ENCODE results near the gene TANGO6. TPM values are rescaled to one million over a fixed set of nuclear protein-coding genes. Genes with fewer than 3 reads are reported as not detected.
A peak's percentile ranks its signal among the peaks of the same experiment; 100 is the strongest.

Gene TANGO6
- total and polyA plus RNA-seq, 3 donors from 2014 or later = 23.1 to 41.3 (median 39.4) TPM

- Histone ChIP-seq H3K4me1 (peaks cover 30% of the 10 kb centered on the region), H3K27ac (peak within 1 kb of the TSS; percentile 91 to 96), H3K4me3 (peak within 1 kb of the TSS; percentile 94 to 97), H3K9me3 (no peaks in the 10 kb centered on the region), H3K36me3 (ENCODE audit: low read depth, missing control alignments) (no peaks in the 10 kb centered on the region), H3K27me3 (no peaks in the 10 kb centered on the region)
- DNase-seq = peak; percentile 92
- intact Hi-C loops (cut with DNase I; ENCODE audit: low total_unique reads) = no loop called here
- 0 to 2% methylated on average over 18 to 56 of the region's 78 CpGs for WGBS, 2 donors
- TF ChIP-seq CTCF (IDR thresholded peaks at IDR 0.05) = peak in 1 of 3 experiments; percentile 24
- TF ChIP-seq POLR2A (IDR thresholded peaks at IDR 0.05) = peak; percentile 68
Measured at GRCh38 chr16:69132424-69133252, 289.3 kb downstream of the TANGO6 start, which contains the start of the genes CHTF8 and UTP4. TSS of gene CHTF8 (minus strand) at chr16:69132588. CDS start at chr16:69121458, 11,130 bp downstream. TSS of gene UTP4 (plus strand) at chr16:69132649. CDS start at chr16:69133460, 811 bp downstream.

GRCh38 chr16:69133373-69133954, 290.1 kb downstream of the TANGO6 start:
- Histone ChIP-seq H3K4me1 (peaks cover 24% of the 10 kb centered on the region), H3K9me3 (no peaks in the 10 kb centered on the region), H3K36me3 (ENCODE audit: low read depth, missing control alignments) (peaks cover 2% of the 10 kb centered on the region), H3K27me3 (no peaks in the 10 kb centered on the region), H3K4me3 (peak overlapping the region; percentile 94 to 97), H3K27ac (peak overlapping the region in 1 of 2 donors; percentile 91)
- no peak for TF ChIP-seq CTCF (IDR thresholded peaks at IDR 0.05)
- TF ChIP-seq POLR2A (IDR thresholded peaks at IDR 0.05) = no peak
- 18 to 23% methylated on average over 5 of the region's 5 CpGs for WGBS, 2 donors
- DNase-seq = no peak
- intact Hi-C loops (cut with DNase I; ENCODE audit: low total_unique reads) = no loop called here

Small RNA genes within 50 kb of the gene (small RNA-seq; reads per million reads assigned to genes)
- 0 reads per million in 2 donors for gene RF00019
- gene RF00066 = 0 reads per million in 2 donors
- gene RNU6-898P = 0 reads per million in 2 donors

Other genes with a start within 250 kb of the TANGO6 start
- 1 to 10 TPM; 3.0 to 8.2 TPM for gene CDH3, start 198.2 kb upstream of the TANGO6 start, total RNA-seq
- 5.4 TPM for gene CDH3, start 198.2 kb upstream of the TANGO6 start, polyA plus RNA-seq (ENCODE audit: insufficient read depth, low read depth, low replicate concordance)
- 1 to 10 TPM in 1 of 2 donors, under 1 TPM in 1; 0.94 to 2.1 TPM for gene CDH1, start 106.2 kb upstream of the TANGO6 start, total RNA-seq
- gene CDH1, start 106.2 kb upstream of the TANGO6 start, polyA plus RNA-seq (ENCODE audit: insufficient read depth, low read depth, low replicate concordance) = 5.5 TPM